SK-N-MC (cell line): Measurements from ENCODE around the gene DISC1.
A peak's percentile ranks its signal among the peaks of the same experiment; 100 is the strongest.
"Not testable (repeated sequence)": the region's sequence is repeated elsewhere in the genome, so short reads cannot be mapped to it uniquely, and the experiment has no call there.

Experiments
- DNase-seq: peaks from one replicate; pipeline ENCODE4 v3.0.0-alpha.2; 2011; ENCODE audit warnings: low read depth, low spot score
- H3K27ac ChIP-seq: fragments of 200-600 bp; sonication (generic); 2 replicates; pipeline ENCODE4 v1.5.1; 2016; ENCODE audit warnings: mixed run types
- H3K36me3 ChIP-seq: fragments of 200-600 bp; sonication (generic); 2 replicates; pipeline ENCODE4 v1.6.1; 2017; ENCODE audit warnings: antibody characterized with exemption, low read length, mixed read lengths; ENCODE audit not compliant: insufficient read depth
- H3K4me3 ChIP-seq: fragments of 200-600 bp; sonication (generic); 2 replicates; pipeline ENCODE4 v1.5.1; 2016
- H3K9ac ChIP-seq: fragments of 200-600 bp; sonication (generic); 2 replicates; pipeline ENCODE4 v1.8.0; 2017; ENCODE audit warnings: mixed run types, mixed read lengths; ENCODE audit not compliant: insufficient read length
- H3K9me3 ChIP-seq: fragments of 200-600 bp; sonication (generic); 2 replicates; pipeline ENCODE4 v1.6.1; 2017; ENCODE audit warnings: low read depth, mild to moderate bottlenecking, antibody characterized with exemption, low read length, moderate library complexity, mixed read lengths
- EZH2 ChIP-seq: fragments of 200-600 bp; sonication (generic); IDR thresholded peaks from one replicate; pipeline ENCODE4 v1.6.1; 2017; ENCODE audit warnings: antibody characterized with exemption
- FOXP2 ChIP-seq: optimal IDR thresholded peaks from 2 replicates; pipeline ENCODE3; 2011; ENCODE audit warnings: mild to moderate bottlenecking, moderate library complexity; ENCODE audit not compliant: insufficient read depth; ENCODE audit errors: extremely low read length, control extremely low read depth
- POLR2AphosphoS5 ChIP-seq: IDR thresholded peaks from 2 replicates; pipeline ENCODE4 v1.6.1; 2012; ENCODE audit warnings: mild to moderate bottlenecking, low read depth, low read length, borderline replicate concordance

DISC1 gene

GRCh38 chr1:231591466-231591865, 35.1 kb upstream of the DISC1 start:
- Histone ChIP-seq H3K9ac (no peak overlapping the region), H3K4me3 (no peak overlapping the region), H3K9me3 (no peaks in the 10 kb centered on the region), H3K27ac (no peak overlapping the region), H3K36me3 (no peaks in the 10 kb centered on the region)
- DNase-seq, result no peak
- TF ChIP-seq FOXP2, result no peak
- TF ChIP-seq POLR2AphosphoS5, result no peak
- TF ChIP-seq EZH2, result no peak

GRCh38 chr1:231592809-231593208, 33.8 kb upstream of the DISC1 start:
- H3K27ac ChIP-seq, result no peak overlapping the region
- no peaks in the 10 kb centered on the region for H3K36me3 ChIP-seq
- no peaks in the 10 kb centered on the region for H3K9me3 ChIP-seq
- no peak overlapping the region for H3K4me3 ChIP-seq
- no peak for TF ChIP-seq EZH2
- TF ChIP-seq FOXP2, result no peak
- no peak for TF ChIP-seq POLR2AphosphoS5
- no peak for DNase-seq
- H3K9ac ChIP-seq, result no peak overlapping the region

- H3K9me3 ChIP-seq, H3K4me3 ChIP-seq, H3K9ac ChIP-seq, DNase-seq, H3K27ac ChIP-seq, H3K36me3 ChIP-seq: not testable (repeated sequence)
Observed at GRCh38 chr1:231593264-231593663, 33.3 kb upstream of the DISC1 start.

GRCh38 chr1:231594123-231594522, 32.5 kb upstream of the DISC1 start:
- H3K36me3 ChIP-seq, result no peaks in the 10 kb centered on the region
- no peak overlapping the region for H3K4me3 ChIP-seq
- H3K27ac ChIP-seq, result no peak overlapping the region
- TF ChIP-seq FOXP2 (no peak), POLR2AphosphoS5 (no peak), EZH2 (no peak)
- DNase-seq, result no peak
- H3K9ac ChIP-seq, result no peak overlapping the region
- no peaks in the 10 kb centered on the region for H3K9me3 ChIP-seq

GRCh38 chr1:231594749-231595148, 31.8 kb upstream of the DISC1 start:
- Histone ChIP-seq H3K4me3 (no peak overlapping the region), H3K27ac (no peak overlapping the region), H3K9ac (no peak overlapping the region), H3K36me3 (no peaks in the 10 kb centered on the region), H3K9me3 (no peaks in the 10 kb centered on the region)
- DNase-seq, result no peak
- TF ChIP-seq POLR2AphosphoS5 (no peak), FOXP2 (no peak), EZH2 (no peak)

GRCh38 chr1:231596337-231596791, 30.2 kb upstream of the DISC1 start:
- Histone ChIP-seq H3K4me3 (peak overlapping the region; percentile 53), H3K27ac (peak overlapping the region; percentile 69), H3K36me3 (no peaks in the 10 kb centered on the region), H3K9me3 (no peaks in the 10 kb centered on the region), H3K9ac (peak overlapping the region; percentile 13)
- no peak for DNase-seq
- TF ChIP-seq EZH2 (no peak), POLR2AphosphoS5 (peak; percentile 69), FOXP2 (peak; percentile 67)

- H3K4me3 ChIP-seq, result no peak overlapping the region
- no peak for TF ChIP-seq FOXP2
- no peak for TF ChIP-seq EZH2
- no peak for TF ChIP-seq POLR2AphosphoS5
- no peaks in the 10 kb centered on the region for H3K36me3 ChIP-seq
- H3K9ac ChIP-seq, result no peak overlapping the region
- peak overlapping the region; percentile 30; the same call in 1 of the 2 replicates for H3K27ac ChIP-seq
- DNase-seq, result no peak
- no peaks in the 10 kb centered on the region for H3K9me3 ChIP-seq
Observed at GRCh38 chr1:231597971-231598370, 28.6 kb upstream of the DISC1 start.

GRCh38 chr1:231600458-231600976, 26.1 kb upstream of the DISC1 start:
- Histone ChIP-seq H3K27ac (peak overlapping the region; percentile 95), H3K4me3 (peak overlapping the region; percentile 52), H3K9ac (peak overlapping the region; percentile 67), H3K9me3 (no peaks in the 10 kb centered on the region), H3K36me3 (no peaks in the 10 kb centered on the region)
- no peak for TF ChIP-seq FOXP2
- TF ChIP-seq EZH2, result no peak
- peak; percentile 50; the same call in 1 of the 2 replicates for TF ChIP-seq POLR2AphosphoS5
- no peak for DNase-seq
